HepG2 (cell line): ENCODE measurements around the gene CPA2. TPM values are rescaled to one million over a fixed set of nuclear protein-coding genes. Genes with fewer than 3 reads are reported as not detected.

Source experiments
- ATAC-seq: fragments of 200-7000 bp; cut with Tn5 transposase; 3 replicates; pipeline ENCODE4 v1.9.1; 2020; ENCODE audit warnings: mild to moderate bottlenecking, moderate library complexity
- Bru-seq: library from RNA; stranded (reverse); fragments of 400-500 nt; gene quantifications from one replicate; lab custom pipeline; 2021; lab: Mats Ljungman, UMichigan
- BruChase-seq, 2 experiments: library from RNA; stranded (reverse); fragments of 400-500 nt; gene quantifications; one replicate each; lab custom pipeline; 2021; lab: Mats Ljungman, UMichigan
- BruUV-seq: library from RNA; stranded (reverse); fragments of 400-500 nt; replicated peaks from 2 replicates; lab custom pipeline; 2021; lab: Mats Ljungman, UMichigan
- CTCF ChIA-PET: fragments of 300-600 bp; formaldehyde crosslinking; extraction: SDS; loops from one replicate; lab custom pipeline; 2021; ENCODE audit warnings: low total read pairs, inconsistent platforms, low intra/inter-chr PET ratio; lab: Yijun Ruan, JAX
- POLR2A ChIA-PET: fragments of 350-600 bp; sonication (Branson Sonifier 250); formaldehyde crosslinking; loops from one replicate; lab custom pipeline; 2020; ENCODE audit warnings: antibody characterized with exemption, inconsistent platforms; lab: Yijun Ruan, JAX
- DNase-seq: peaks from one replicate; pipeline ENCODE4 v3.0.0-alpha.2; 2015; ENCODE audit warnings: low spot score
- FAIRE-seq: peaks from 3 replicates; lab custom pipeline; 2011; peaks lifted over from hg19 to GRCh38; lab: Jason Lieb, UNC
- H2AFZ ChIP-seq: one replicate; pipeline ENCODE4 v1.6.1; 2011; ENCODE audit warnings: low read length, inconsistent platforms
- H3K27ac ChIP-seq: fragments of 300-600 bp; 3 replicates; pipeline ENCODE4 v1.8.0; 2011; ENCODE audit warnings: mixed run types, mild to moderate bottlenecking, mixed read lengths, low read length, inconsistent platforms; ENCODE audit not compliant: insufficient read depth; ENCODE audit errors: extremely low read length
- H3K27me3 ChIP-seq, 2 experiments: fragments of 200-600 bp in 1 of 2; 2 replicates in 1 of 2; 3 replicates in 1 of 2; pipeline versions ENCODE4 v1.6.0 to v1.8.0; 2011; ENCODE audit warnings: low read length in 2 of 2, mild to moderate bottlenecking in 2 of 2, moderate library complexity in 2 of 2, inconsistent platforms in 1 of 2; ENCODE audit not compliant: insufficient read depth in 2 of 2, control insufficient read depth in 1 of 2
- H3K36me3 ChIP-seq, 2 experiments: fragments of 200-600 bp in 1 of 2; replicated peaks in 1 of 2; 2 replicates in 1 of 2; 3 replicates in 1 of 2; pipeline versions ENCODE4 v1.5.1 to v1.8.0; 2011; ENCODE audit warnings: low read length in 2 of 2, inconsistent platforms in 1 of 2; ENCODE audit not compliant: insufficient read depth in 2 of 2, control insufficient read depth in 1 of 2
- H3K4me1 ChIP-seq: 2 replicates; pipeline ENCODE4 v1.5.1; 2012; ENCODE audit warnings: low read length, inconsistent platforms; ENCODE audit not compliant: insufficient read depth
- H3K4me2 ChIP-seq: 2 replicates; pipeline ENCODE4 v1.6.0; 2011; ENCODE audit warnings: low read depth, low read length, inconsistent platforms
- H3K4me3 ChIP-seq, 3 experiments: fragments of 200-600 bp in 1 of 3; sonication (generic), shearing (Covaris generic) in 1 of 3; replicated peaks in 1 of 3; 2 replicates each; pipeline ENCODE4 v1.5.1; 2011 to 2016; ENCODE audit warnings: low read length in 3 of 3, inconsistent platforms in 2 of 3, low read depth in 2 of 3, mild to moderate bottlenecking in 2 of 3, control low read depth in 1 of 3, mixed read lengths in 1 of 3; ENCODE audit not compliant: insufficient read depth in 1 of 3
- H3K79me2 ChIP-seq: one replicate; pipeline ENCODE4 v1.6.1; 2011; ENCODE audit warnings: low read length, inconsistent platforms; ENCODE audit not compliant: insufficient read depth
- H3K9ac ChIP-seq: 2 replicates; pipeline ENCODE4 v1.6.0; 2011; ENCODE audit warnings: mild to moderate bottlenecking, low read depth, low read length, inconsistent platforms; ENCODE audit not compliant: insufficient read depth
- H3K9me3 ChIP-seq: 2 replicates; pipeline ENCODE4 v1.5.1; 2012; ENCODE audit warnings: mild to moderate bottlenecking, low read length
- H4K20me1 ChIP-seq: 2 replicates; pipeline ENCODE4 v1.6.0; 2011; ENCODE audit warnings: inconsistent platforms, mild to moderate bottlenecking, low read length, moderate library complexity; ENCODE audit not compliant: insufficient read depth
- HMGA1 ChIP-seq: sonication (generic); formaldehyde crosslinking; conservative IDR thresholded peaks from 2 replicates; pipeline ENCODE4 v1.4.0; 2020; ENCODE audit warnings: missing genetic modification reagents
- TCF7 ChIP-seq: sonication (generic); IDR thresholded peaks from 2 replicates; pipeline ENCODE4 v1.6.1; 2016; ENCODE audit warnings: antibody characterized with exemption, low read depth
- whole genome bisulfite sequencing: methylation state at CpG from one replicate; pipeline ENCODE4 v1.1.6; 2017; ENCODE audit warnings: low lambda C conversion rate; 5-methylcytosine and 5-hydroxymethylcytosine counted together
- in situ Hi-C: cut with HindIII; loops from 2 replicates; pipeline ENCODE4 v1.10.0; 2017; ENCODE audit warnings: low pct_unique_long_range_greater_than_20kb; ENCODE audit not compliant: extremely low pct_ligation_motif_present
- intact Hi-C: fragments of 100-400 bp; cut with micrococcal nuclease; formaldehyde crosslinking; loops from one replicate; pipeline ENCODE4 v1.10.0; 2022; ENCODE audit not compliant: unreplicated experiment
- long read RNA-seq, 2 experiments: library from RNA in 1 of 2; library from polyadenylated mRNA in 1 of 2; stranded (forward) in 1 of 2; unstranded in 1 of 2; transcript quantifications; one replicate each; pipeline ENCODE4 v2.0.0, GENCODE V29; 2019 to 2022
- polyA minus RNA-seq, 3 experiments: library from RNA; depleted of rRNA, polyadenylated mRNA; stranded (reverse); fragments of >200 nt; gene quantifications; 2 replicates each; pipeline ENCODE4 v1.2.3, GENCODE V29; 2011; ENCODE audit warnings: low replicate concordance in 1 of 3
- polyA plus RNA-seq, 8 experiments: library from polyadenylated mRNA; depleted of rRNA in 3 of 8; stranded (reverse) in 7 of 8; unstranded in 1 of 8; fragments of >200 nt; fragmentation: Illumina TruSeq in 4 of 8; extraction: Trizol in 4 of 8; gene quantifications; 2 replicates each; pipeline versions ENCODE4 v1.2.1 to v1.2.3, GENCODE V29; 2011 to 2016; ENCODE audit warnings: low read depth in 4 of 8, missing spikeins in 1 of 8, mixed read lengths in 1 of 8; ENCODE audit not compliant: insufficient read depth in 1 of 8
- total RNA-seq, 5 experiments: library from RNA; depleted of rRNA; stranded (reverse); fragments of >200 nt; fragmentation: Illumina TruSeq; extraction: Trizol; gene quantifications; 2 replicates each; pipeline ENCODE4 v1.2.3, GENCODE V29; 2016; ENCODE audit warnings: low read depth in 1 of 5
- TF ChIP-seq, protein P1 (sequence below): IDR thresholded peaks from 2 replicates; pipeline ENCODE4 v1.6.1; 2012; ENCODE audit warnings: low read depth, low read length, improper control_type of control experiment
- TF ChIP-seq, protein P2 (sequence below): conservative IDR thresholded peaks from 2 replicates; pipeline ENCODE4 v1.6.1; 2018; ENCODE audit warnings: missing genetic modification reagents

The CPA2 gene
- not detected in 2 replicates for total RNA-seq (2016; rRNA removed; fragmentation: Illumina TruSeq; extraction: Trizol)
- total RNA-seq (2016; cell fraction: cytosol; rRNA removed; fragmentation: Illumina TruSeq; extraction: Trizol; ENCODE audit: low read depth): not detected in 2 replicates
- not detected in 2 replicates for total RNA-seq (2016; cell fraction: insoluble cytoplasmic fraction; rRNA removed; fragmentation: Illumina TruSeq; extraction: Trizol)
- not detected in 2 replicates for total RNA-seq (2016; cell fraction: membrane; rRNA removed; fragmentation: Illumina TruSeq; extraction: Trizol)
- not detected in 2 replicates for total RNA-seq (2016; cell fraction: nucleus; rRNA removed; fragmentation: Illumina TruSeq; extraction: Trizol)
- 0.04 TPM in 1 of 2 replicates, not detected in the other for polyA plus RNA-seq (2011; rRNA removed)
- not detected in 2 replicates for polyA plus RNA-seq (2011; cell fraction: cytosol; rRNA removed)
- polyA plus RNA-seq (2011; cell fraction: nucleus; rRNA removed): 0.21 and 0.32 TPM in 2 replicates
- polyA plus RNA-seq (2012): not detected in 2 replicates
- polyA plus RNA-seq (2016; cell fraction: cytosol; fragmentation: Illumina TruSeq; extraction: Trizol; ENCODE audit: low read depth): not detected in 2 replicates
- not detected in 2 replicates for polyA plus RNA-seq (2016; cell fraction: insoluble cytoplasmic fraction; fragmentation: Illumina TruSeq; extraction: Trizol; ENCODE audit: low read depth)
- polyA plus RNA-seq (2016; cell fraction: membrane; fragmentation: Illumina TruSeq; extraction: Trizol; ENCODE audit: low read depth): not detected in 2 replicates
- not detected in 2 replicates for polyA plus RNA-seq (2016; cell fraction: nucleus; fragmentation: Illumina TruSeq; extraction: Trizol; ENCODE audit: insufficient read depth, low read depth)
- polyA minus RNA-seq (2011; rRNA and poly(A)+ RNA removed; ENCODE audit: low replicate concordance): 0.14 TPM in 1 of 2 replicates, not detected in the other
- not detected in 2 replicates for polyA minus RNA-seq (2011; cell fraction: cytosol; rRNA and poly(A)+ RNA removed)
- polyA minus RNA-seq (2011; cell fraction: nucleus; rRNA and poly(A)+ RNA removed): not detected in 2 replicates
- Bru-seq, nascent RNA: not detected
- percentile 6 among the genes with signal in this experiment for BruChase-seq, experiment 1, labeled RNA remaining after a 6-hour chase
- percentile 12 among the genes with signal in this experiment for BruChase-seq, experiment 2, labeled RNA remaining after a 2-hour chase
- long read RNA-seq, experiment 1: 0 reads
- long read RNA-seq, experiment 2: 0 reads

DNA sequence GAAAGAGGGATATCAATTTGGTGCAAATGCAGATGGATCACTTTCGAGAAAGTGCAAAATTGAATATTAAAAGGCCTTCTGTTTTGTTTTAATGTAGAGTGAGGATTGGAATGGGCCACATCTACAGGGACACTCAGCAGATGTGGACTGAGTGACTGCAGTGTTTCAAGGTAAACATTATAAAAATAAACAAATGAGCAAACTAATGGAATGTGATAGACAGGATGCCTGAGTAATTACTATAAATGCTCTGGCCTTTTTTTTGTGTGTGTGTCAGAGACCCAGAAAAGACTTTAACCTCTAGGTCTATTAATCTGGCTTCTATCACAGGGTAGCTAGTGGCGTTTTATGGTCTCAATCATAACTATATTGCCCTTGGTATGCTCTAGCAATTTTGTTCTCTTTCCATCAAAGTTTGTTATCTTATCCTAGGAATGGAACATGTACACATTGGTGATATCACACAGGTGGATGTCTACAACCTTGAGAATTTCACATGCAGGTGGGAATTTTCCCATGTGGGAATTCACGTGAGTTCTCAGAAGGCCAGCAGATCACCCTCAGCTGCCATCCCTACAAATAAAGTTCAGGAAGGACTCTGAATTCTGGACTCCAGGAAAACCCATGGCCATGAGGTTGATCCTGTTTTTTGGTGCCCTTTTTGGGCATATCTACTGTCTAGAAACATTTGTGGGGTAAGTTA is at the start of gene CPA2:
Gene CPA2 (plus strand): TSS at position 606 of the 703 bp plus-strand sequence. CDS start 19 bp downstream, at position 625.
- 8% methylated on average over 3 of the region's 3 CpGs for WGBS
- intact Hi-C loops: no loop called here
- no TSS peak for BruUV-seq

More for the DNA sequence above, at the start of gene CPA2:
- TF ChIP-seq, protein P1, sequence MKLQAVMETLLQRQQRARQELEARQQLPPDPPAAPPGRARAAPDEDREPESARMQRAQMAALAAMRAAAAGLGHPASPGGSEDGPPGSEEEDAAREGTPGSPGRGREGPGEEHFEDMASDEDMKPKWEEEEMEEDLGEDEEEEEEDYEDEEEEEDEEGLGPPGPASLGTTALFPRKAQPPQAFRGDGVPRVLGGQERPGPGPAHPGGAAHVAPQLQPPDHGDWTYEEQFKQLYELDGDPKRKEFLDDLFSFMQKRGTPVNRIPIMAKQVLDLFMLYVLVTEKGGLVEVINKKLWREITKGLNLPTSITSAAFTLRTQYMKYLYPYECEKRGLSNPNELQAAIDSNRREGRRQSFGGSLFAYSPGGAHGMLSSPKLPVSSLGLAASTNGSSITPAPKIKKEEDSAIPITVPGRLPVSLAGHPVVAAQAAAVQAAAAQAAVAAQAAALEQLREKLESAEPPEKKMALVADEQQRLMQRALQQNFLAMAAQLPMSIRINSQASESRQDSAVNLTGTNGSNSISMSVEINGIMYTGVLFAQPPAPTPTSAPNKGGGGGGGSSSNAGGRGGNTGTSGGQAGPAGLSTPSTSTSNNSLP: peak; percentile 32; the same call in 1 of the 2 replicates
- no peak for TF ChIP-seq TCF7
- TF ChIP-seq, protein P2, sequence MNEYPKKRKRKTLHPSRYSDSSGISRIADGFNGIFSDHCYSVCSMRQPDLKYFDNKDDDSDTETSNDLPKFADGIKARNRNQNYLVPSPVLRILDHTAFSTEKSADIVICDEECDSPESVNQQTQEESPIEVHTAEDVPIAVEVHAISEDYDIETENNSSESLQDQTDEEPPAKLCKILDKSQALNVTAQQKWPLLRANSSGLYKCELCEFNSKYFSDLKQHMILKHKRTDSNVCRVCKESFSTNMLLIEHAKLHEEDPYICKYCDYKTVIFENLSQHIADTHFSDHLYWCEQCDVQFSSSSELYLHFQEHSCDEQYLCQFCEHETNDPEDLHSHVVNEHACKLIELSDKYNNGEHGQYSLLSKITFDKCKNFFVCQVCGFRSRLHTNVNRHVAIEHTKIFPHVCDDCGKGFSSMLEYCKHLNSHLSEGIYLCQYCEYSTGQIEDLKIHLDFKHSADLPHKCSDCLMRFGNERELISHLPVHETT (CRISPR knock-in tag): no peak
- no peak for TF ChIP-seq HMGA1 (CRISPR knock-in tag)
- TF ChIP-seq, all 625 proteins: peak for 1
- in situ Hi-C loops: no loop called here
- FAIRE-seq (no peak), DNase-seq (no peak), ATAC-seq (no peak; the same call in 2 of the 3 replicates)
- Histone ChIP-seq H3K9me3 (no peaks in the 10 kb centered on the region), H3K27ac (no peak within 1 kb of the TSS), H3K9ac (no peak within 1 kb of the TSS), H3K4me3 (no peak within 1 kb of the TSS), H3K27me3 (peaks cover 0 to 5% of the 10 kb centered on the region in 2 experiments; a peak in 2 of 5 replicates), H3K36me3 (no peaks in the 10 kb centered on the region), H3K4me2 (no peak within 1 kb of the TSS), H3K79me2 (no peaks in the 10 kb centered on the region), H3K4me1 (peaks cover 5% of the 10 kb centered on the region; the same call in 1 of the 2 replicates), H2AFZ (no peak within 1 kb of the TSS), H4K20me1 (no peaks in the 10 kb centered on the region)
- POLR2A ChIA-PET: no interaction called here
- CTCF ChIA-PET: no interaction called here
